Measurements from ENCODE around the gene C1QTNF1.
"Not testable (repeated sequence)": the region's sequence is repeated elsewhere in the genome, so short reads cannot be mapped to it uniquely, and the experiment has no call there.

C1QTNF1 gene

GRCh38 chr17:79073706-79074088, 49.7 kb downstream of the C1QTNF1 start:
- Histone ChIP-seq H3K27ac (ENCODE audit: low read length) (no peak overlapping the region), H3K4me3 (ENCODE audit: low read length) (no peak overlapping the region)
- TF ChIP-seq EZH2 (optimal IDR thresholded peaks at IDR 0.05; ENCODE audit: low read depth, low read length) (no peak), EZH2phosphoT487 (IDR thresholded peaks at IDR 0.05; ENCODE audit: low read length) (no peak)
- TF ChIP-seq, protein P1, sequence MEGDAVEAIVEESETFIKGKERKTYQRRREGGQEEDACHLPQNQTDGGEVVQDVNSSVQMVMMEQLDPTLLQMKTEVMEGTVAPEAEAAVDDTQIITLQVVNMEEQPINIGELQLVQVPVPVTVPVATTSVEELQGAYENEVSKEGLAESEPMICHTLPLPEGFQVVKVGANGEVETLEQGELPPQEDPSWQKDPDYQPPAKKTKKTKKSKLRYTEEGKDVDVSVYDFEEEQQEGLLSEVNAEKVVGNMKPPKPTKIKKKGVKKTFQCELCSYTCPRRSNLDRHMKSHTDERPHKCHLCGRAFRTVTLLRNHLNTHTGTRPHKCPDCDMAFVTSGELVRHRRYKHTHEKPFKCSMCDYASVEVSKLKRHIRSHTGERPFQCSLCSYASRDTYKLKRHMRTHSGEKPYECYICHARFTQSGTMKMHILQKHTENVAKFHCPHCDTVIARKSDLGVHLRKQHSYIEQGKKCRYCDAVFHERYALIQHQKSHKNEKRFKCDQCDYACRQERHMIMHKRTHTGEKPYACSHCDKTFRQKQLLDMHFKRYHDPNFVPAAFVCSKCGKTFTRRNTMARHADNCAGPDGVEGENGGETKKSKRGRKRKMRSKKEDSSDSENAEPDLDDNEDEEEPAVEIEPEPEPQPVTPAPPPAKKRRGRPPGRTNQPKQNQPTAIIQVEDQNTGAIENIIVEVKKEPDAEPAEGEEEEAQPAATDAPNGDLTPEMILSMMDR (IDR thresholded peaks at IDR 0.05; ENCODE audit: low read length) = no peak

GRCh38 chr17:79074121-79074648, 50.2 kb downstream of the C1QTNF1 start:
- H3K9ac ChIP-seq (ENCODE audit: low read length); H3K36me3 ChIP-seq (replicated peaks; ENCODE audit: insufficient read depth, low read length); H3K4me3 ChIP-seq (ENCODE audit: low read length); H3K4me1 ChIP-seq (ENCODE audit: low read length); DNase-seq; H3K27ac ChIP-seq (ENCODE audit: low read length); H3K9me3 ChIP-seq (replicated peaks; ENCODE audit: insufficient read depth, low read length); H2AFZ ChIP-seq (ENCODE audit: low read length); H3F3A ChIP-seq (ENCODE audit: insufficient read depth, low read length); H3K79me2 ChIP-seq (ENCODE audit: low read length); H4K20me1 ChIP-seq (ENCODE audit: insufficient read depth, low read length); H3K9me2 ChIP-seq (replicated peaks; ENCODE audit: insufficient read depth, low read length): not testable (repeated sequence)
- peak overlapping the region; percentile 78; the same call in 1 of the 2 replicates for H3K4me2 ChIP-seq (ENCODE audit: low read depth, low read length)
- peaks cover 37% of the 10 kb centered on the region for H3K27me3 ChIP-seq (replicated peaks; ENCODE audit: insufficient read depth, low read length)

More at GRCh38 chr17:79073706-79074088, 49.7 kb downstream of the C1QTNF1 start:
- Histone ChIP-seq H4K20me1 (ENCODE audit: insufficient read depth, low read length) (no peaks in the 10 kb centered on the region), H3K9me3 (replicated peaks; ENCODE audit: insufficient read depth, low read length) (no peaks in the 10 kb centered on the region), H3F3A (ENCODE audit: insufficient read depth, low read length) (no peaks in the 10 kb centered on the region), H3K9me2 (replicated peaks; ENCODE audit: insufficient read depth, low read length) (no peaks in the 10 kb centered on the region), H3K9ac (ENCODE audit: low read length) (no peak overlapping the region), H2AFZ (ENCODE audit: low read length) (no peak overlapping the region), H3K4me2 (ENCODE audit: low read depth, low read length) (no peak overlapping the region), H3K36me3 (replicated peaks; ENCODE audit: insufficient read depth, low read length) (no peaks in the 10 kb centered on the region), H3K27me3 (replicated peaks; ENCODE audit: insufficient read depth, low read length) (peaks cover 41% of the 10 kb centered on the region), H3K4me1 (ENCODE audit: low read length) (no peaks in the 10 kb centered on the region), H3K79me2 (ENCODE audit: low read length) (no peaks in the 10 kb centered on the region)
- DNase-seq = no peak

DNA sequence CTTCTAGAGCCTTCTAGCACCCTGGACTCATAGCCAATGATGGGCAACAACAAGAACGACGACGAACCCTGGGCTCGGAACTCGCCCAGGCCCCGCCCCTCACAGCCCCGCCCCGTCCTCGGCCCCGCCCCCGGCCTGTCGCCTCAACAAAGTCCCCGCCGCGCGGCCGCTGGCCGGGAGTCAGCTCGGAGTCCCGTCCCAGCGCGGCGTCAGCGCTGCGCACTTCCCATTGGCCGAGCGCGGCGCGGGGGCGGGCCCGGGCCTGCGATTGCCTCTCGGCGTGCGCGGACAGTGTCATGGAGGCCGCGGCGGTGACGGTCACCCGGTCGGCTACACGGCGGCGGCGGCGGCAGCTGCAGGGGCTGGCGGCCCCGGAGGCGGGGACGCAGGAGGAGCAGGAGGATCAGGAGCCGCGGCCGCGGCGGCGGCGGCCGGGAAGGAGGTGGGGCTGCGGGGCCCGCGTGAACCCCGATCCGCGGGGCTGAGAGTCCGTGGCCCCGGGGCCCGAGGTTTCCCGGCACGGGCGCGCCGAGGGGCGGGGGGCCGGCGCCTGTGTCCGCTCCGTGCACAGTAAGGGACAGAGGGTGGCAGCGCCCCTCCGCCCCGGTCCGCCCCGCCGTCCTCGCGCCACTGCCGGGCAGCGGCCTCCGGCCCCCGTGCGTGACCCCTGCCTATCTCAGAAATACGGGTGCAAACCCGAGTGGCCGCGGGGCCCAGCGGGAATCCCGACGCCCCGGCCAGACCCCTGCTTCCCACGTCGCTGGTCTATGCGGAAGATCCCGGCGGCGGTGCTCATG, 50.9 kb downstream of the C1QTNF1 start, which contains the start of gene ENGASE:
TSS of gene ENGASE (plus strand) at position 176 of the 797 bp plus-strand sequence. CDS start at position 297, 121 bp downstream.
- Histone ChIP-seq H2AFZ (ENCODE audit: low read length) (peak within 1 kb of the TSS; percentile 83), H3K27me3 (replicated peaks; ENCODE audit: insufficient read depth, low read length) (peaks cover 30% of the 10 kb centered on the region), H4K20me1 (ENCODE audit: insufficient read depth, low read length) (no peaks in the 10 kb centered on the region), H3K36me3 (replicated peaks; ENCODE audit: insufficient read depth, low read length) (no peaks in the 10 kb centered on the region), H3K4me1 (ENCODE audit: low read length) (no peaks in the 10 kb centered on the region), H3F3A (ENCODE audit: insufficient read depth, low read length) (no peaks in the 10 kb centered on the region), H3K27ac (ENCODE audit: low read length) (no peak within 1 kb of the TSS), H3K9me3 (replicated peaks; ENCODE audit: insufficient read depth, low read length) (no peaks in the 10 kb centered on the region), H3K4me2 (ENCODE audit: low read depth, low read length) (peak within 1 kb of the TSS; percentile 78), H3K79me2 (ENCODE audit: low read length) (no peaks in the 10 kb centered on the region), H3K9me2 (replicated peaks; ENCODE audit: insufficient read depth, low read length) (no peaks in the 10 kb centered on the region), H3K9ac (ENCODE audit: low read length) (peak within 1 kb of the TSS; percentile 39; the same call in 1 of the 2 replicates), H3K4me3 (ENCODE audit: low read length) (peak within 1 kb of the TSS; percentile 65)
- TF ChIP-seq EZH2phosphoT487 (IDR thresholded peaks at IDR 0.05; ENCODE audit: low read length) = no peak
- TF ChIP-seq, protein P1 (IDR thresholded peaks at IDR 0.05; ENCODE audit: low read length) = no peak
- no peak for TF ChIP-seq EZH2 (optimal IDR thresholded peaks at IDR 0.05; ENCODE audit: low read depth, low read length)
- peak; percentile 94 for DNase-seq

- peaks cover 25% of the 10 kb centered on the region for H3K27me3 ChIP-seq (replicated peaks; ENCODE audit: insufficient read depth, low read length)
- no peaks in the 10 kb centered on the region for H3K79me2 ChIP-seq (ENCODE audit: low read length)
- no peaks in the 10 kb centered on the region for H3K4me1 ChIP-seq (ENCODE audit: low read length)
- H2AFZ ChIP-seq (ENCODE audit: low read length) = peak overlapping the region; percentile 83
- H3F3A ChIP-seq (ENCODE audit: insufficient read depth, low read length) = no peaks in the 10 kb centered on the region
- no peaks in the 10 kb centered on the region for H3K9me2 ChIP-seq (replicated peaks; ENCODE audit: insufficient read depth, low read length)
- TF ChIP-seq EZH2phosphoT487 (IDR thresholded peaks at IDR 0.05; ENCODE audit: low read length) = no peak
- TF ChIP-seq, protein P1 (IDR thresholded peaks at IDR 0.05; ENCODE audit: low read length) = no peak
- TF ChIP-seq EZH2 (optimal IDR thresholded peaks at IDR 0.05; ENCODE audit: low read depth, low read length) = no peak
- H3K4me2 ChIP-seq (ENCODE audit: low read depth, low read length) = peak overlapping the region; percentile 78
- no peaks in the 10 kb centered on the region for H3K36me3 ChIP-seq (replicated peaks; ENCODE audit: insufficient read depth, low read length)
- H3K27ac ChIP-seq (ENCODE audit: low read length) = no peak overlapping the region
- H4K20me1 ChIP-seq (ENCODE audit: insufficient read depth, low read length) = no peaks in the 10 kb centered on the region
- no peaks in the 10 kb centered on the region for H3K9me3 ChIP-seq (replicated peaks; ENCODE audit: insufficient read depth, low read length)
- no peak for DNase-seq
- H3K9ac ChIP-seq (ENCODE audit: low read length) = peak overlapping the region; percentile 39; the same call in 1 of the 2 replicates
- H3K4me3 ChIP-seq (ENCODE audit: low read length) = peak overlapping the region; percentile 65
These were observed 51.4 kb downstream of the C1QTNF1 start for GRCh38 chr17:79075446-79075750.
